Measurements from ENCODE around the gene POU6F2.
"Not testable (repeated sequence)": the region's sequence is repeated elsewhere in the genome, so short reads cannot be mapped to it uniquely, and the experiment has no call there.

Gene POU6F2

GRCh38 chr7:39002755-39003154 is 25.0 kb downstream of the POU6F2 start:
- DNase-seq: no peak

DNA sequence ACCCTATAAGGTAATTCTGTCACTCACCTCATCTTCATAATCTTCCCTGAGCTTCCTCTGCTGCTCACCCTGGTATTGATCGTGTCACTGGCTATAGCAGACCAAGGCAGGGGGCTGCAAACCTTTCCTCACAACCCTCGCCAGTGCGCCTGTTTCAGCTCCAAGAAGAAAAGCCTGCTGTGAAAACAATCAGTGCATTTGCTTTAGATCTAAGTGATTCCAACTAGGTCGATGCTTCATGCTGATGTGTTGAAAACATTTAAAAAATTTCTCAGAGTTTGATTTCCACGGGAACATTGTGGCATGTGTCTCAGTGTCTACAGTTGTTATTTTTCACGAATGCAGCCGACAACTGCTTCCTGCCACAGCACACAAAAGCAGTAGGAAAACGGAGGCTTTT is 27.3 kb downstream of the POU6F2 start:
- no peak for DNase-seq

DNA sequence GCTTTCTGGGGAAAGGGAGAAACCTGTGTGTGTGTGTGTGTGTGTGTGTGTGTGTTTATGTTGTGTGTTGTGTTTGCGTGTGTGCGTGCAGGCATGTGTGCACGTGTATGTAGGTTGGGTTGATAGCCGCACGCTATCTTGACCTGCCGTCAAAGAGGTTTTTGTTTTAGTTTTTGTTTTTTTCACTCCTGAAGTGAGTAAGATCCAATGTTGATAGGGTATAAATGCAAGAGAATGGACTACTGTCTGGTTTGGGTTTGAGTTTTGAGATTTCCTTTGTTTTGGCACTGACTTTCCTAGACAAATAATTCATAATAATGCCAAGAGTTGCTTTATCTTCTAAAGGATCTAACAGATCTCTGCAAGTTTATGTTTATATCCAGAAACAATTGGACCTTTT is 27.8 kb downstream of the POU6F2 start:
- DNase-seq: no peak

- DNase-seq: not testable (repeated sequence)
Observed at GRCh38 chr7:39013049-39013939, 35.6 kb downstream of the POU6F2 start.

- no peak for DNase-seq
Observed at GRCh38 chr7:39016609-39017008, 38.9 kb downstream of the POU6F2 start.

DNA sequence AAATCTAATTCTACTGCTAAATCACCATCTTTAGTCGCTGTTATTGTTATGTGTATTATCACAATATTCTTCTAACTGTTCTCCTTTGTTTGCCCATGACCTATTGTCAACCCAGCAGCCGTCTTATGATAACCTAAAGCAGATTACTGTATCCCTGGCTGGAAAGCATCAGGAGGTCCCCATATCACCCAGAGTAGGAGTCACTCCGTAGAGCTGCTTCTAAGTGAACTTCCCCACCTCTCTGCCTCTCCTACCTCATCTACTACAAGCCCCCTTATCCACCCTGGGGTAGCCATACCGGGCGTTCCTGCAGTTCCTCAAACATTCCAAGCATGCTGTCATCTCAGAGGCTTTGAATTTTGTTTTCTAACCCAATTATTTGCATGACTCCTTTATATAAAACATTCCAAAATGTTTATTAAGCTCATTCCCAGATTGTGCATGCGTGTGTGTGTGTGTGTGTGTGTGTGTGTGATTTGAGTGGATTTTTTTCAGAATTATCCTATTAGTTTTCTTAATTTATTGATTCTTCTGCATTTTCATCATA is 39.7 kb downstream of the POU6F2 start:
- DNase-seq: no peak

DNA sequence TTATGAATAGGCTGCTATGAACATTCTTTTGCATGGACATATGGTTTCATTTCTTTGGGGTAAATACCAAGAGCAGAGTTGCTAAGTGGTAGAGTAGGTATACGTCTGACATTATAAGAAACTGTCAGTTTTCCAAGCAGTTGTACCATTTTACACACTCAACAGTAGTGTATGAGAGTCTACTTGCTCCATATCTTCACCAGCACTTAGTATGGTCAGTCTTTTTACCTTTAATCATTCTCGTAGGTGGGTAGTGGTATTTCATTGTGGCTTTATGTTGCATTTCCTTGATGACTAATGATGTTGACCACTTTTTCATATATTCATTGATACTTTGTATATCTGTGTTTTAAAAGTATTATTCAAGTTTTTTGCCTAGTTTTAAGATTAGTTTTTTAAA is 45.1 kb downstream of the POU6F2 start:
- DNase-seq: no peak

GRCh38 chr7:39027491-39027890 is 49.8 kb downstream of the POU6F2 start:
- DNase-seq: no peak

DNA sequence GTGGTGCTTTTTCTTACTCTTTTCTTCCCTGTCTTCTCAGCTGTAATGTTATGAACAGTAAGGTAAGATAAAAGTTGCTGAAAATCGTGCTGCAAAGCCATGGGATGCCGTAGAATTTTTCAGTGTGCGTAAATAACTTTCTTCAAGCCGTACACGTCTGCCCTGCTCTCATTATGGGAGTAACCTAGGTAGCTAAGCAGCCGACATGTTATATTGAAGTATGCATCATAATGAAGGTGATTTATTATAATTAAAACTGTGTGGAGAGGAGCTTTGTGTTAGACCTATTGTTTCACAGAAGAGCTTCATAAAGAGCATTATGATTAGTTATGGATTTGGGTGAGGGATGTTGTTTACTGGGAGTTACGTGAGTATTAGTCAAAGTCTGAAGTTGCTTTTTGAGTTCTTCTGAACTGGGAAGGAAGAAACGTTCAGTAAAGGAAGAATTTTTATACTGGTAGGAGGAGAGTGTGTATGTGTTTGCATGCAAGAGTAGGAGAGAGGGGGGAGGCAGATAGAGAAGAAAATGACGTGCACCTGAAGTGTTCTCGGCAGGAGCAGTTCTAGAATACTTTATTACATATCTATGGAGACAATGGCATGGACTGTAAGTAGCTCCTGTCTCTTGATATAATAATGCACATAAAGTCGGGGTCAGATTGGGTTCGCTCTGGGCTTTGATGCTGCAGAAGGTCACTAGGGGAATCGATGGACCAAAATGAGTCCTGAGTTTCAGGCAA is 56.3 kb downstream of the POU6F2 start:
- no peak for DNase-seq

GRCh38 chr7:39035156-39035555 is 57.4 kb downstream of the POU6F2 start:
- DNase-seq: no peak

GRCh38 chr7:39035903-39036302 is 58.2 kb downstream of the POU6F2 start:
- DNase-seq: no peak

DNA sequence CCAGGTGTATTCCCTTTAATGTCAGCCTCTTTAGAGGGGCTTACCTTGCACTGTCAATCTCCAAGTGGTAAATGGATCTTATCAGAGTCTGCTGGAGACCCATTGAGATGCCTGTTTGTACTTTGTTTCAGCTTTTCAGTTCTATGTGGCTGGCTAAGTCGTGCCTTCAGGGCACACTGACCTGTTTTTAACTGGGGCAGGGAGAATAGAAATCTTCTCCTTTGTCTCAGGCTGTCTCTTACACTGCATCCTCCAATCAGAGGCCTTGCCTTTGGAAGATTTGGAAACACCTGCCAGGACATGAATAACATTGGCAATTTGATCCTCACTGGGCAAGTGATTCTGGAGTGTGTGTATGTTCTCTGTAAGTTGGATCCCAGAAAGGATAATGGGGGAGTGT is 65.0 kb downstream of the POU6F2 start:
- DNase-seq: no peak

DNA sequence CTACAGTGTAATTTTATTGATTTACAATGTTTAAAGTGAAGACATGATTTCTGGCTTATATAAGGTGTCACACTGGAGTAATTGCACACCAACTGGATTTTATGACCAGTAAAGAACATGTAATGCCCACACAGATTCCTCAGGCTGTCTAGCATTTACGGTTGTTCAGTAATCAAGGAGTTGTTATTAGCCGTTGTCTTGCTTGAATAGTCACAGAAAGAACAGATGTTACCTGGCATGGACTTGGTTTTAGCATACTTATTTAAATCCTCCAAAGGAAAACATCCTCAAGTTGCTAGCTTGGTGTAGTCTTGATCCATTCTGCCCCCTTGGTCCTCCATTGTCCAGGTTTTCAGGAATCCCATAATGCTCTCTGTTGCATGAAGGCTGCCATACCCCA is 65.8 kb downstream of the POU6F2 start:
- DNase-seq: no peak

GRCh38 chr7:39044489-39044888 is 66.8 kb downstream of the POU6F2 start:
- DNase-seq: no peak

DNA sequence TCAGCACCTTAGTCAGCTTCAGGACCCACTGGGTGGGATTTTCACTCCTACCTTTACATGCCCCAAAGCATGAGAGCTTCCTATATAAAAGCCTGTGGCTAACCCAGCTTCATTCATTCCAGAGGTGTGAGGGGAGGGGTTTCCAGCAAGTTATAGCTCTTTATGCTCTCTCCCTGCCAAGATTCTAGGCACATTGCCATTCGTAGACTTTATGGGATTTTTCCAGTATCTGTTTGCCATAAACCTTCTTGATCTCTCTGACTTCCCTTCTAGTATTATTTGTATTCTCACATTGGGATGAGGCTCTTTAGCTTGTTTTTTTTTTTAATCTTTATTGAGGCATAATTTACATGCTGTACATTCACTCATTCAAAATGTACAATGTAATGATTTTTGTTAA is 67.5 kb downstream of the POU6F2 start:
- no peak for DNase-seq

DNA sequence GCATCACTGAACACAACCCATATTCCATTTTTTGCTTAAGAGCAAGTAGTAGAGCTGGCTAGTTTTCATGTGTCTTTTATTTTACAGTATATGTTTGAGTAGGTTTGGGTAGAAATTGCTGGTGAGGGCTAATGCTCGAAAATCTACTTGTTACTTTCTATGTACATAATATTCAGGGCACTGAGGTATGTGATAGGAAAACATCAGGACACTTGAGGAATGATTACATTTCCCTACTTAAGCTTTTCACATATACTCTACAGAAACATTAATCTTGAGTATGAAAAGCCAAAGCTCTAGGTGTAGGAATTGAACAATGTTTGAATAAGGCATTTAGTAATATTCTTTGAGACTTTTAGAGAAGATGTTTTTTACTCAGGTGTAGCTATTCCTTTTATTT is 73.6 kb downstream of the POU6F2 start:
- DNase-seq: no peak

- no peak for DNase-seq
Observed at GRCh38 chr7:39051707-39052106, 74.0 kb downstream of the POU6F2 start.

DNA sequence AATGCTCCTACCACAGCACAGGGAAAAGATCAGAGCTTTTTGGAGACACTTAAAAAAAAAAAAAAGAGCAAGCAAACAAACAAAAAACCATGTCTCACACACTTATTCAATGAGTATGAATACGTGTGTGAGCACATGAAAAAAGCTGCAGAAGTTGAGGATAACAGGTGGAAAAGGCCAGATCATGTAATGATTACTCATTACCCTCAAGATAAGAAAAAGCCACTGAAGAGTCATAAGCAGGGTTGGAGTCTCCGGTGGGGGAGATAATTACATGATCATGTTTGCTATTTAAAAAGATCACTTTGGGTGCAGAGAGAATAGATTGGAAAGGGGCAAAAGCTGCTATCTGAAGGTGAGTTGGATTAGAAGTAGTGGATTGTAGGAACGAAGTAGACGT is 77.0 kb downstream of the POU6F2 start:
- no peak for DNase-seq

- no peak for DNase-seq
Observed at GRCh38 chr7:39056153-39056552, 78.4 kb downstream of the POU6F2 start.

DNA sequence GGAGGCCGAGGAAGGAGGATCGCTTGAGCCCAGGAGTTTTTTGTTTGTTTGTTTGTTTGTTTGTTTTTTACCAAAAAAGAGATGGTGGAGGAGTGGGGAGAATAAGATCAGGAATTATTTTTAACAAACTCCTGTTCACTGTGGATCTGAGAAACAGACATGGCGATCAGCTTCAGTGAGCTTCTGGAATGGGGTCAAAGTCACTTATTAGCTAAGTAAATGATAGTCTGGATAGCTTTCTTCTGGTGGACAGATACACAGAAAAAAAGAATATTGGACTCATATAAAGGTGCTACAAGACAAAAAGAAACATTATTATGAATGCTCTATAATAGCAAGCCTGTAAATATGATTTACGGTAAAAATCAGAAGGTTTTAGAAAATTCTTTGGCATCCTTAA is 85.1 kb downstream of the POU6F2 start:
- DNase-seq: no peak

- DNase-seq: no peak
Observed at GRCh38 chr7:39069031-39069430, 91.3 kb downstream of the POU6F2 start.

DNA sequence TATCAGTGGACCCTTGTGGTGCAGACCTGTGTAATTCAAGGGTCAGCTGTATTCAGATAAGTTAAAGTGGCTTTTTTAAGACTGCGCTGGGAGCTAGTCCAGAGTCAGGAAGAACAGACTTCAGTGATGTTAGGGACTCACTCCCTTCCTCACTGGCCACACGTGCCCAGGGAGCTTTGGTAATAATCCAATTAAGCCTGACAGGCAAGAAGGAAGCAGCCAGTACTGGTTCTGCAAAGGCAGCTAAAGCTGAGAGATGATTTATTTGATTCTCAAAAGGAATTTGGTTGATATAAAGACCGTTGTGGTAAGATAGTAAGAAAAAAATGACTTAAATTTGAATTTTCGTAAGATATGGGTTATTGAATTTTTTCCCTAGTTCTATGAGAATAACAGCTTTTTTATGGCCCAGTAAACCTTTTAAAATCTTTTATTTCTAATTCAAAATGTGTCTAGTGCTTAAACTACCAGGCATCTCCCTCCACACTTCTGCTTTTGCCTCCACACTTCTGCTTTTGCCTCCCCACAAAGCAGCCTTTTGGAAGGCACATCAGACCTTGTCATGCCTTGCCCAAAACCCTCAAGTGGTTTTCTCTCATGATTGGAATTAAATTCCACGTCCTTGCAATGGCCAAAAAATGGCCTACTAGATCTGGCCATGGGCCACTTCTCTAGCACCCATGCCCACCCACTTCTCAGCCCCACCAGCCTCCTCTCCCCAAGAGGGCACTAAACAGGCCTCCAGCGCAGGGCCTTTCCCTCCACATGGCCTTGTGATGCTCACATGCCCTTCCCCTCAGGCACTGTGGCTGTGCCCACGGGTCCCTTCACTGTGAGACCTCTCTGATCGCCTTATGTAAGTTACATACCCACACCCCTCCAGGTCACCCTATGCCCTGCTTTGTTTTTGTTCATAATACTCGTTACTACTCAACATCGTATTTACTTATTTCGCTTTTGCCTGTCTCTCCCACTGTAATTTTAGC is 92.5 kb downstream of the POU6F2 start:
- no peak for DNase-seq

DNA sequence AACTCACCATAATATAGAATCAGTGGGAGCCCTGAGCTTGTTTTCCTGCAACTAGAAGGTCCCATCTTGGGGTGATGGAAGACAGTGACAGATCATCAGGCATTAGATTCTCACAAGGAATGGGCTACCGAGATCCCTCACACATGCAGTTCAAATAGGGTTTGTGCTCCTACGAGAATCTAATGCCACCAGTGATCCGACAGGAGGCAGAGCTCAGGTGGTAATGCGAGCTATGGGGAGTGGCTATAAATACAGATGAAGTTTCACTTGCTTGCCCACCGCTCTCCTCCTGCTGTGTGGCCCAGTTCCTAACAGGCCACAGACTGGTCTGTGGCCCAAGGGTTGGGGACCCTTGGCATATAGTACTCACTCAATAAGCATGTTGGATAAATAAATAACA is 93.4 kb downstream of the POU6F2 start:
- no peak for DNase-seq
